ENCODE results near the gene FAIM2. TPM values are rescaled to one million over a fixed set of nuclear protein-coding genes. Genes with fewer than 3 reads are reported as not detected.

The FAIM2 gene
- total RNA-seq, 4 donors from 2014 or later = 4.1 to 10.3 (median 7.4) TPM

DNA sequence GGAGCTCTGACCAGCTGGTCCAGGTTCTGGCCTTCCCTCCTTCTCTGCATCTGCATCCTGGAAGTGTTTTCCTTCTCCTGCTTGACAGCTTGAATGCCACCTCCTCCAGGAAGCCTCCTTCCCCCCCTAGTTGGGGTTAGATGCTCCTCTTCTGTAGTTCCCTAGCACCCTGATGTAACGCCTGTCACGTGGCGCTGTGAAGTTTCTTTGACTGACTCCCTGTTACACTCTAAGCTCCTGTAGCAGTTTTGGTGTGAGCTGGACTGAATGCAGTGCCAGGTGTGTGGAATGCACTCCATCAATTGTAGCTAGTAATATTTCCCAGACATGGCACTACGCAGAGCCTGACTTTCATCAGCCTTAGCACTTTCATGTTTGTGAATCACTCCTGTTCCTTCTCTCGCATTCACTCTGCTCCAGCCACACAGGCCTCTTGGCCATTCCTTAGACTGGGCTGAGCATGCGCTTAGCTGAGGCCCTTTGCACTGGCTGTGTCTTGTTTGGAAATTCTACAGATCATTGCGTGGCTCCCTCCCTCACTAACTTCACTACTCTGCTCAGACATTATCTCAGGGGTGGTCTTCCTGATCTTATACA lies 2.1 kb upstream of the FAIM2 start:
- H3K4me3 ChIP-seq = no peak overlapping the region
- no peak overlapping the region for H3K27ac ChIP-seq (replicated peaks in 1 of 4)
- peaks cover 8 to 19% (median 14%) of the 10 kb centered on the region in 4 donors for H3K4me1 ChIP-seq
- DNase-seq (ENCODE audit: extremely low spot score) = no peak
- H3K27me3 ChIP-seq = peaks cover 0 to 6% (median 0%) of the 10 kb centered on the region in 4 donors
- intact Hi-C loops (cut with DNase I) = no loop called here
- TF ChIP-seq, protein P1, sequence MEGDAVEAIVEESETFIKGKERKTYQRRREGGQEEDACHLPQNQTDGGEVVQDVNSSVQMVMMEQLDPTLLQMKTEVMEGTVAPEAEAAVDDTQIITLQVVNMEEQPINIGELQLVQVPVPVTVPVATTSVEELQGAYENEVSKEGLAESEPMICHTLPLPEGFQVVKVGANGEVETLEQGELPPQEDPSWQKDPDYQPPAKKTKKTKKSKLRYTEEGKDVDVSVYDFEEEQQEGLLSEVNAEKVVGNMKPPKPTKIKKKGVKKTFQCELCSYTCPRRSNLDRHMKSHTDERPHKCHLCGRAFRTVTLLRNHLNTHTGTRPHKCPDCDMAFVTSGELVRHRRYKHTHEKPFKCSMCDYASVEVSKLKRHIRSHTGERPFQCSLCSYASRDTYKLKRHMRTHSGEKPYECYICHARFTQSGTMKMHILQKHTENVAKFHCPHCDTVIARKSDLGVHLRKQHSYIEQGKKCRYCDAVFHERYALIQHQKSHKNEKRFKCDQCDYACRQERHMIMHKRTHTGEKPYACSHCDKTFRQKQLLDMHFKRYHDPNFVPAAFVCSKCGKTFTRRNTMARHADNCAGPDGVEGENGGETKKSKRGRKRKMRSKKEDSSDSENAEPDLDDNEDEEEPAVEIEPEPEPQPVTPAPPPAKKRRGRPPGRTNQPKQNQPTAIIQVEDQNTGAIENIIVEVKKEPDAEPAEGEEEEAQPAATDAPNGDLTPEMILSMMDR (IDR thresholded peaks at IDR 0.05) = no peak
- TF ChIP-seq POLR2A (IDR thresholded peaks at IDR 0.05; ENCODE audit: low read depth) (no peak), POLR2AphosphoS5 (IDR thresholded peaks at IDR 0.05) (no peak), EP300 (IDR thresholded peaks at IDR 0.05) (no peak)
- 95% methylated on average over 7 of the region's 7 CpGs for WGBS
- H3K9me3 ChIP-seq = no peaks in the 10 kb centered on the region
- H3K36me3 ChIP-seq = no peaks in the 10 kb centered on the region

DNA sequence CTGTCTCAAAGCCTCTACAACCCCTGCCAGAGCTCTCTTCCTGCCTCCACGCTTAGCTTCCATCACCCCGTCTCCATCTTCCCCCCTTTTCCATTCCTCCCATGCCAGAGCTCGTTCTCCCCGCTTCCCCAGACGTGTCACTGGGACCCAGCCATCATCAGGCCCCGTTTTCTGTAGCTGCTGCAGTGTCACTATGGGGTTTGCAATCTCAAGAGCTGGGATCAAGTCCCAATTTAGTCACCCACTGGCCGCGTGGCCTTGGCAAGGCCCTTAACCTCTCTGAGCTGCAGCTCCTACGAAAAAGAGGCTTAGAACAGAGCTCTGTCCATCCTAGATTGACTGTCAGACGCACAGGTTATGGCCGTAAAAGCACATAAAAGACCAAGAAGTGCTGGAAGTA lies 901 bp upstream of the FAIM2 start:
- intact Hi-C loops (cut with DNase I) = no loop called here
- Histone ChIP-seq H3K27me3 (peaks cover 0 to 13% (median 0%) of the 10 kb centered on the region in 4 donors), H3K9me3 (no peaks in the 10 kb centered on the region), H3K36me3 (no peaks in the 10 kb centered on the region), H3K4me3 (peak overlapping the region in 1 of 4 donors; percentile 55), H3K27ac (replicated peaks in 1 of 4) (peak overlapping the region; percentile 56 to 73 (median 66)), H3K4me1 (peaks cover 8 to 19% (median 14%) of the 10 kb centered on the region in 4 donors)
- WGBS = 87% methylated on average over 11 of the region's 11 CpGs
- DNase-seq (ENCODE audit: extremely low spot score) = no peak
- TF ChIP-seq, protein P1 (IDR thresholded peaks at IDR 0.05) = no peak
- TF ChIP-seq POLR2AphosphoS5 (IDR thresholded peaks at IDR 0.05) = no peak
- TF ChIP-seq EP300 (IDR thresholded peaks at IDR 0.05) = no peak
- TF ChIP-seq POLR2A (IDR thresholded peaks at IDR 0.05; ENCODE audit: low read depth) = no peak

DNA sequence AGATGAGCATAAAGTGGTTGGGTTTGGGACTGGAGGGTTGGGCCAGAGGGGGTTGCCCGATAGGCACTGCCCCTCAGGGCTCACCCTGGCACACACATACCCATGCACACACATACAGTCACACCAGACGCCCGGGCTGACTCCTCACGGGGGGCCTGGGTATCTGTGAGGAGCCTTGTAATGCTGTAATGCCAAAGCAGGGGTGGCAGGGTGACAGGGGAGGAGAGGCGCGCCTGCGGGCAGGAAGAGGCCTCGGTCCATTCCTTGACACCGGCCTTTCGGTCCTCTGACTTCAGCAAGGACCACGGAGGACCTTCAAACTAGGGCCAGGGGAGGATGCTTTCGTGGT lies 375 bp downstream of the FAIM2 start:
- TF ChIP-seq EP300 (IDR thresholded peaks at IDR 0.05) (no peak), POLR2A (IDR thresholded peaks at IDR 0.05; ENCODE audit: low read depth) (no peak), POLR2AphosphoS5 (IDR thresholded peaks at IDR 0.05) (no peak)
- TF ChIP-seq, protein P1 (IDR thresholded peaks at IDR 0.05) = no peak
- peak overlapping the region; percentile 55 to 67 (median 58) for H3K4me3 ChIP-seq

DNA sequence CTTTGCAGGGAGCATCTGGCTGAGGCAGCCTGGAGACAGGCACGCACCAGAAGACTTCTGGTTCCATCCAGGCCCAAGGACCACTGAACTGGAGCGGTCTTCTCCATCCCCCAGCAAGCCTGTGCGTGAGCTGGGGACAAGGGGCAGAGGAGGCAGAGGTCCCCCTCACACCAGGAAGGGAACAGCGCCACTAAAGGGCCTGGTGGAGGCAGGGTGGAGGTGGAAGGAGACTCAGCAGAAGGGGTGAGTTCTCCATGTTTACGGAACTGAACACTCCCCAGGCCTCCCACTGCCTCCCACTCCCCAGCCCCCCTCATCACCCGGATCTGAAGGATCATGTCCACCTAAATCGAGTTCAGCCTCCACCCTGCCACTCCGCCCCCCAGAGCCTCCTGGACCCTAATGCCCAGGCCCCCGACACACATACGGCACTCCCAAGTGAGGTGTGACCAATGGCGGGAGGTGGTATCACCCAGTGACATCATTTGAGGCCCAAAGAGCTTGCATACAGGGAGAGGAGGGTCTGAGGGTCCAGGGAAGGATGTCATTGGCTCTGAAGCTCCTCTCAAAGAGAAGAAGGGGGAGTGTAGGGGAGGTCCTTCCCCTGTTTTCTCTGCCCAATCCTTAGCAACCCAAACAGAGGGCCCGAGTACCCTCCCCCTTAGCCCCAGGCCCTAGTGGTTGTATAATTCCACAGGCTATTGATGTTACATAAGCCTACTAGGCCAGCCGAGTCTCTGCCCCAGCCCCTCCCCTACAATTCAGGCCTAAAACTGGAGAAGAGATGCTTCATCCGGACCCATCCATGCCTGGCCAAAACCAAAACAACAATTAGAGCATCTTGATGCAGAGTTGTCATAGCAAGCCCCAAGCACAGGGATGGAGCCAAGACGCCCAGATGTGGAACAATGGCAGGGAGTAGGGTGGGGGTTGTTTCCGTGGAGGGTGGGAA lies 1.0 kb downstream of the FAIM2 start:
- intact Hi-C loops (cut with DNase I) = no loop called here
- TF ChIP-seq EP300 (IDR thresholded peaks at IDR 0.05) (no peak), POLR2A (IDR thresholded peaks at IDR 0.05; ENCODE audit: low read depth) (no peak), POLR2AphosphoS5 (IDR thresholded peaks at IDR 0.05) (no peak)
- TF ChIP-seq, protein P1 (IDR thresholded peaks at IDR 0.05) = no peak
- WGBS = 74% methylated on average over 16 of the region's 16 CpGs
- no peaks in the 10 kb centered on the region for H3K36me3 ChIP-seq
- peaks cover 0 to 20% (median 0%) of the 10 kb centered on the region in 4 donors for H3K27me3 ChIP-seq
- no peak for DNase-seq (ENCODE audit: extremely low spot score)
- peaks cover 8 to 19% (median 14%) of the 10 kb centered on the region in 4 donors for H3K4me1 ChIP-seq
- H3K27ac ChIP-seq (replicated peaks in 1 of 4) = no peak overlapping the region
- H3K4me3 ChIP-seq = peak overlapping the region; percentile 55 to 67 (median 58)
- H3K9me3 ChIP-seq = no peaks in the 10 kb centered on the region

More for the DNA sequence above, 375 bp downstream of the FAIM2 start:
- H3K9me3 ChIP-seq = no peaks in the 10 kb centered on the region
- intact Hi-C loops (cut with DNase I) = no loop called here
- H3K27ac ChIP-seq (replicated peaks in 1 of 4) = peak overlapping the region; percentile 56 to 73 (median 66)
- no peak for DNase-seq (ENCODE audit: extremely low spot score)
- H3K4me1 ChIP-seq = peaks cover 8 to 19% (median 14%) of the 10 kb centered on the region in 4 donors
- WGBS = 49% methylated on average over 9 of the region's 12 CpGs
- peaks cover 0 to 13% (median 0%) of the 10 kb centered on the region in 4 donors for H3K27me3 ChIP-seq
- H3K36me3 ChIP-seq = no peaks in the 10 kb centered on the region

Measured in esophagus muscularis mucosa (tissue), 4 donors.